Natural killer cell (primary cell): Measurements from ENCODE around the gene ATP2C2. TPM values are rescaled to one million over a fixed set of nuclear protein-coding genes. Genes with fewer than 3 reads are reported as not detected.

Experiments used
- ATAC-seq, 3 donors: fragments of 150-1000 bp in 2 of 3; fragments of 200-7000 bp in 1 of 3; cut with Tn5 transposase; 1 replicate in 1 of 3; 2 replicates in 2 of 3; pipeline ENCODE4 v1.10.0; 2021; ENCODE audit warnings: mild to moderate bottlenecking in 2 of 3, moderate library complexity in 2 of 3
- DNase-seq, 2 donors: peaks; one replicate each; pipeline versions ENCODE4 v3.0.0 to v3.0.0-alpha.2; 2013 to 2021; ENCODE audit warnings: mixed read lengths in 1 of 2
- H3K27ac ChIP-seq: one replicate; pipeline ENCODE4 v1.5.1; 2013; ENCODE audit warnings: mild to moderate bottlenecking, low read length
- H3K27me3 ChIP-seq: one replicate; pipeline ENCODE4 v1.6.1; 2013; ENCODE audit warnings: low read length; ENCODE audit not compliant: control insufficient read depth, insufficient read depth
- H3K36me3 ChIP-seq: one replicate; pipeline ENCODE4 v1.6.1; 2013; ENCODE audit warnings: low read length; ENCODE audit not compliant: control insufficient read depth, insufficient read depth
- H3K4me1 ChIP-seq: one replicate; pipeline ENCODE4 v1.6.1; 2013; ENCODE audit warnings: low read length; ENCODE audit not compliant: control insufficient read depth, insufficient read depth
- H3K4me3 ChIP-seq: one replicate; pipeline ENCODE4 v1.5.1; 2013; ENCODE audit warnings: low read length
- H3K9me3 ChIP-seq: one replicate; pipeline ENCODE4 v1.6.1; 2013; ENCODE audit warnings: low read length; ENCODE audit not compliant: control insufficient read depth, insufficient read depth
- H3K27ac Mint-ChIP-seq, 2 donors: one replicate each; pipeline ENCODE4 v1.8.0; 2022; ENCODE audit warnings: mild to moderate bottlenecking in 2 of 2, mixed read lengths in 2 of 2, moderate library complexity in 1 of 2
- H3K27me3 Mint-ChIP-seq, 2 donors: one replicate each; pipeline ENCODE4 v1.8.0; 2022; ENCODE audit warnings: low read depth in 2 of 2, mixed read lengths in 2 of 2
- H3K36me3 Mint-ChIP-seq: one replicate; pipeline ENCODE4 v1.8.0; 2022; ENCODE audit warnings: mixed read lengths
- H3K4me1 Mint-ChIP-seq, 2 donors: one replicate each; pipeline ENCODE4 v1.8.0; 2022; ENCODE audit warnings: mixed read lengths in 2 of 2
- H3K4me3 Mint-ChIP-seq: one replicate; pipeline ENCODE4 v1.8.0; 2022; ENCODE audit warnings: mild to moderate bottlenecking, moderate library complexity, mixed read lengths
- H3K9me3 Mint-ChIP-seq, 2 donors: one replicate each; pipeline ENCODE4 v1.8.0; 2022; ENCODE audit warnings: mixed read lengths in 2 of 2
- CTCF ChIP-seq: fragments of 200-600 bp; IDR thresholded peaks from one replicate; pipeline ENCODE4 v1.8.0; 2022; ENCODE audit warnings: antibody characterized with exemption
- WGBS: methylation state at CpG from one replicate; pipeline ENCODE4 v1.1.7; 2013; ENCODE audit warnings: missing lambda C conversion rate; ENCODE audit not compliant: insufficient coverage; 5-methylcytosine and 5-hydroxymethylcytosine counted together
- intact Hi-C: fragments of 100-400 bp; cut with micrococcal nuclease; formaldehyde crosslinking; loops from one replicate; pipeline ENCODE4 v1.14.2; 2022
- total RNA-seq, 4 donors: library from RNA; stranded (reverse); fragments of 120-200 nt in 1 of 4; gene quantifications; one replicate each; pipeline versions ENCODE4 v1.2.3 to v1.2.4, GENCODE V29; 2013 to 2022

ATP2C2 gene
- total RNA-seq, 3 donors from 2014 or later (not counting 1 experiment from before 2014, with no cell fraction given): not detected

GRCh38 chr16:84329016-84329415 is 39.3 kb upstream of the ATP2C2 start:
- intact Hi-C loops: no loop called here
- 89% methylated on average over 7 of the region's 8 CpGs for WGBS
- H3K36me3 Mint-ChIP-seq: no peaks in the 10 kb centered on the region

GRCh38 chr16:84329843-84330684 is 38.3 kb upstream of the ATP2C2 start:
- H3K27ac Mint-ChIP-seq: no peak overlapping the region
- no peaks in the 10 kb centered on the region for H3K27me3 Mint-ChIP-seq
- DNase-seq (no peak), ATAC-seq (no peak)
- no peaks in the 10 kb centered on the region for H3K36me3 Mint-ChIP-seq
- H3K4me3 Mint-ChIP-seq: no peak overlapping the region
- Histone ChIP-seq H3K36me3 (no peaks in the 10 kb centered on the region), H3K27ac (no peak overlapping the region), H3K27me3 (no peaks in the 10 kb centered on the region), H3K9me3 (no peaks in the 10 kb centered on the region), H3K4me3 (no peak overlapping the region), H3K4me1 (no peaks in the 10 kb centered on the region)
- no peak for TF ChIP-seq CTCF
- intact Hi-C loops: no loop called here
- H3K9me3 Mint-ChIP-seq: no peaks in the 10 kb centered on the region
- H3K4me1 Mint-ChIP-seq: no peaks in the 10 kb centered on the region
- WGBS: 88% methylated on average over 18 of the region's 18 CpGs

More at GRCh38 chr16:84329016-84329415, 39.3 kb upstream of the ATP2C2 start:
- no peaks in the 10 kb centered on the region for H3K9me3 Mint-ChIP-seq
- no peak overlapping the region for H3K4me3 Mint-ChIP-seq
- H3K27ac ChIP-seq: no peak overlapping the region
- no peaks in the 10 kb centered on the region for H3K36me3 ChIP-seq
- no peaks in the 10 kb centered on the region for H3K9me3 ChIP-seq
- H3K4me3 ChIP-seq: no peak overlapping the region
- no peak for DNase-seq
- no peaks in the 10 kb centered on the region for H3K4me1 Mint-ChIP-seq
- no peaks in the 10 kb centered on the region for H3K4me1 ChIP-seq
- no peaks in the 10 kb centered on the region for H3K27me3 Mint-ChIP-seq
- no peak overlapping the region for H3K27ac Mint-ChIP-seq
- no peak for ATAC-seq
- TF ChIP-seq CTCF: no peak
- H3K27me3 ChIP-seq: no peaks in the 10 kb centered on the region

GRCh38 chr16:84330685-84331050 is 37.7 kb upstream of the ATP2C2 start:
- H3K9me3 ChIP-seq: no peaks in the 10 kb centered on the region
- no peaks in the 10 kb centered on the region for H3K27me3 Mint-ChIP-seq
- H3K9me3 Mint-ChIP-seq: no peaks in the 10 kb centered on the region
- H3K4me3 ChIP-seq: no peak overlapping the region
- H3K36me3 Mint-ChIP-seq: no peaks in the 10 kb centered on the region
- no peaks in the 10 kb centered on the region for H3K4me1 Mint-ChIP-seq
- TF ChIP-seq CTCF: no peak
- ATAC-seq (no peak), DNase-seq (no peak)
- 87% methylated on average over 5 of the region's 5 CpGs for WGBS
- H3K4me3 Mint-ChIP-seq: no peak overlapping the region
- no peaks in the 10 kb centered on the region for H3K4me1 ChIP-seq
- no peak overlapping the region for H3K27ac Mint-ChIP-seq
- H3K27me3 ChIP-seq: no peaks in the 10 kb centered on the region
- no peak overlapping the region for H3K27ac ChIP-seq
- H3K36me3 ChIP-seq: no peaks in the 10 kb centered on the region
- intact Hi-C loops: no loop called here
